Stomach (tissue), 9 donors: Measurements from ENCODE around the gene GALNT2. TPM values are rescaled to one million over a fixed set of nuclear protein-coding genes. Genes with fewer than 3 reads are reported as not detected.

Experiments used
- DNase-seq, 2 donors: peaks; one replicate each; pipeline versions ENCODE4 v3.0.0 to v3.0.0-alpha.2; 2013 to 2019
- H3K27ac ChIP-seq, 5 donors: fragments of 200-600 bp in 4 of 5; sonication (generic) in 4 of 5; one replicate each; pipeline ENCODE4 v1.5.1; 2013 to 2019; ENCODE audit warnings: mild to moderate bottlenecking in 1 of 5, moderate library complexity in 1 of 5
- H3K27me3 ChIP-seq, 3 donors: fragments of 200-600 bp; sonication (generic); one replicate each; pipeline ENCODE4 v1.5.1; 2017 to 2019; ENCODE audit warnings: mixed run types in 1 of 3
- H3K36me3 ChIP-seq, 4 donors: fragments of 200-600 bp; sonication (generic); 1 replicate in 3 of 4; 2 replicates in 1 of 4; pipeline ENCODE4 v1.5.1; 2016 to 2019
- H3K4me1 ChIP-seq, 4 donors: fragments of 200-600 bp; sonication (generic); one replicate each; pipeline ENCODE4 v1.5.1; 2016 to 2019
- H3K4me3 ChIP-seq, 4 donors: fragments of 200-600 bp; sonication (generic) in 3 of 4; one replicate each; pipeline ENCODE4 v1.5.1; 2016 to 2019; ENCODE audit warnings: mild to moderate bottlenecking in 1 of 4
- H3K9me3 ChIP-seq, 4 donors: fragments of 200-600 bp; sonication (generic); one replicate each; pipeline ENCODE4 v1.5.1; 2016 to 2019
- EP300 ChIP-seq: sonication (generic); formaldehyde crosslinking; IDR thresholded peaks from one replicate; pipeline ENCODE4 v1.6.1; 2017; ENCODE audit warnings: antibody characterized with exemption
- POLR2A ChIP-seq, 4 donors: fragments of 450-650 bp; IDR thresholded peaks; one replicate each; pipeline ENCODE4 v1.6.1; 2016; ENCODE audit warnings: antibody characterized with exemption in 4 of 4, control low read depth in 2 of 4, mild to moderate bottlenecking in 1 of 4, moderate library complexity in 1 of 4
- POLR2AphosphoS5 ChIP-seq, 3 donors: sonication (generic); formaldehyde crosslinking; IDR thresholded peaks; one replicate each; pipeline ENCODE4 v1.6.1; 2016; ENCODE audit warnings: antibody characterized with exemption in 3 of 3
- WGBS, 5 donors: extraction: QIAGEN DNeasy Blood & Tissue Kit in 3 of 5; methylation state at CpG; one replicate each; pipeline versions ENCODE4 v1.1.5 to v1.1.7; 2013 to 2018; 5-methylcytosine and 5-hydroxymethylcytosine counted together
- intact Hi-C: fragments of 100-400 bp; cut with DNase I; formaldehyde crosslinking; loops from one replicate; pipeline ENCODE4 v1.15.1; 2023; ENCODE audit warnings: low total_unique reads
- polyA plus RNA-seq, 3 donors: library from polyadenylated mRNA; stranded (reverse); fragments of 200-250 nt; gene quantifications; one replicate each; pipeline ENCODE4 v1.2.3, GENCODE V29; 2013
- total RNA-seq, 5 donors: library from RNA; depleted of rRNA; stranded (reverse); fragments of >200 nt; gene quantifications; one replicate each; pipeline versions ENCODE4 v1.1.0 to v1.2.3, GENCODE V29; 2014 to 2016
- TF ChIP-seq, protein P1 (sequence below), 7 experiments: fragments of 450-650 bp in 4 of 7; fragments of 200-600 bp in 3 of 7; sonication (generic) in 3 of 7; IDR thresholded peaks; one replicate each; pipeline ENCODE4 v1.5.1; 2016 to 2019; ENCODE audit warnings: antibody characterized with exemption in 7 of 7, control low read depth in 2 of 7, mild to moderate bottlenecking in 1 of 7
- donor health status: healthy with polysubstance abuse.
- donor health status: Bipolar disorder and iron deficiency.
- donor health status: healthy.

The GALNT2 gene
- total and polyA plus RNA-seq, 8 donors = 5.5 to 101 (median 43.1) TPM

DNA sequence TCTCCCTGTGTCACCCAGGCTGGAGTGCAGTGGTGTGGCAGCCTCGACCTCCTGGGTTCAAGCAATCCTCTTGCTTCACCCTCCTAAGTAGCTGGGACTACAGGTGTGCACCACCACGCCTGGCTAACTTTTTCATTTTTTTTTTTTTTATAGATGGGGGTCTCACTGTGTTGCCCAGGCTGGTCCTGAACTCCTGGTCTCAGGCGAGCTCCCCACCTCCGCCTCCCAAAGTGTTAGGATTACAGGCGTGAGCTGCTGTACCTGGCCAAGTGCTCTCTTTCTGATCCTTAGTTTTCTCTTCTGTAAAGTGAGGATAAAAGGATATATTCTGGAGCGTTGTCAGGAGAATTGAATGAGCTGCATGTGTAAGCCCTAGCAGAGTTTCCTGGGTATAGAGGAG, 68.7 kb downstream of the GALNT2 start:
- TF ChIP-seq, protein P1, sequence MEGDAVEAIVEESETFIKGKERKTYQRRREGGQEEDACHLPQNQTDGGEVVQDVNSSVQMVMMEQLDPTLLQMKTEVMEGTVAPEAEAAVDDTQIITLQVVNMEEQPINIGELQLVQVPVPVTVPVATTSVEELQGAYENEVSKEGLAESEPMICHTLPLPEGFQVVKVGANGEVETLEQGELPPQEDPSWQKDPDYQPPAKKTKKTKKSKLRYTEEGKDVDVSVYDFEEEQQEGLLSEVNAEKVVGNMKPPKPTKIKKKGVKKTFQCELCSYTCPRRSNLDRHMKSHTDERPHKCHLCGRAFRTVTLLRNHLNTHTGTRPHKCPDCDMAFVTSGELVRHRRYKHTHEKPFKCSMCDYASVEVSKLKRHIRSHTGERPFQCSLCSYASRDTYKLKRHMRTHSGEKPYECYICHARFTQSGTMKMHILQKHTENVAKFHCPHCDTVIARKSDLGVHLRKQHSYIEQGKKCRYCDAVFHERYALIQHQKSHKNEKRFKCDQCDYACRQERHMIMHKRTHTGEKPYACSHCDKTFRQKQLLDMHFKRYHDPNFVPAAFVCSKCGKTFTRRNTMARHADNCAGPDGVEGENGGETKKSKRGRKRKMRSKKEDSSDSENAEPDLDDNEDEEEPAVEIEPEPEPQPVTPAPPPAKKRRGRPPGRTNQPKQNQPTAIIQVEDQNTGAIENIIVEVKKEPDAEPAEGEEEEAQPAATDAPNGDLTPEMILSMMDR (IDR thresholded peaks at IDR 0.05) = no peak
- TF ChIP-seq EP300 (no peak), POLR2A (IDR thresholded peaks at IDR 0.05) (no peak), POLR2AphosphoS5 (IDR thresholded peaks at IDR 0.05) (no peak)
- no peaks in the 10 kb centered on the region for H3K27me3 ChIP-seq
- peaks cover 21 to 76% (median 38%) of the 10 kb centered on the region in 4 donors for H3K4me1 ChIP-seq
- no peak for DNase-seq
- peaks cover 0 to 5% (median 0%) of the 10 kb centered on the region in 4 donors for H3K36me3 ChIP-seq
- 90 to 96% (median 95%) methylated on average over 6 of the region's 6 CpGs for WGBS, 5 donors
- no peaks in the 10 kb centered on the region for H3K9me3 ChIP-seq
- intact Hi-C loops = no loop called here
- no peak overlapping the region for H3K4me3 ChIP-seq
- no peak overlapping the region for H3K27ac ChIP-seq

DNA sequence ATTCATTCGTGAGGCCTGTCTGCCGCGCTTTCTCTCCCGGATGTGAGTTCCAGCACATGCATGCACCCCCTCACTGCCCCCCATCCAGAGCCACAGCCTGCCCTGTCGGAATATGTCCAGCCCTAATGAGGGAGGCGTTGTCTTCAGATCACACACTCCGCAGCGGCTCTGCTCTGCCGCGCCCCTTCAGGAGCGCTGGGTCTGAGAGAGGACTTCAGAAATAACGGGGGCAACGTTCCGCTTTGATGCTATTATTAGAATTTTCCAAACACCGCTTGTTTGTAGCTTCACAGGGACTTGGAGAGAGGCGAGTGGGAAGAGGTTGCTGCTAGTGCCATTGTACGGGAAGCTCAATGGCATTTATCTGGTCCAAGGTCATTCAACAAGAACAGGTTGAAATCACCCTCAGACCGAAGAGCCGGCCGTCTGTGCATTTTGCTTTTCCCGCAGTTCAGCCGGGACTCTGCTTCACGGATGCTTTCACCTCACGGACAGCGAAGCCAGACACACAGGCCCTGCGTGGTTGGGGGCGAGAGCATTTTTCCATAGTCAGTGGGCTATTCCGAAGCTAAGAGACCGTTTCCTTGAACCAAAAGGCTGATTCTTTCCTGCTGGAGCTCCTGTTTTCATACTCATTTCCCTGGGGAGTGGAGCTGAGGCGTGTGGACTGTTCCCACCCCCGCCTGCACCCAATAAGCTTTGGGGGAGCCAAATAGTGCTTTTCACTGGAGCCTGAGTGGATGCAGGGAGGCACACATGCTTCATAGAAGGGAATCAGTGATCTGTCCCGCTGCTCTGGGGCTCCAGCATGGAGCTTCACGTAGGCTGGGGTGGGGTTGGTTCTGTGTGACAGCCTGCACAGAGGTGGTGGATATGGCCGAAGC, 69.7 kb downstream of the GALNT2 start:
- DNase-seq = no peak
- H3K4me1 ChIP-seq = peaks cover 21 to 76% (median 40%) of the 10 kb centered on the region in 4 donors
- peak overlapping the region in 1 of 5 donors; percentile 27 for H3K27ac ChIP-seq
- no peaks in the 10 kb centered on the region for H3K27me3 ChIP-seq
- no peaks in the 10 kb centered on the region for H3K9me3 ChIP-seq
- TF ChIP-seq POLR2A (IDR thresholded peaks at IDR 0.05) (no peak), EP300 (no peak), POLR2AphosphoS5 (IDR thresholded peaks at IDR 0.05) (no peak)
- TF ChIP-seq, protein P1 (IDR thresholded peaks at IDR 0.05) = no peak
- peaks cover 0 to 5% (median 0%) of the 10 kb centered on the region in 4 donors for H3K36me3 ChIP-seq
- 79 to 83% (median 82%) methylated on average over 34 of the region's 34 CpGs for WGBS, 5 donors
- peak overlapping the region in 1 of 4 donors; percentile 7 for H3K4me3 ChIP-seq
- intact Hi-C loops = no loop called here

DNA sequence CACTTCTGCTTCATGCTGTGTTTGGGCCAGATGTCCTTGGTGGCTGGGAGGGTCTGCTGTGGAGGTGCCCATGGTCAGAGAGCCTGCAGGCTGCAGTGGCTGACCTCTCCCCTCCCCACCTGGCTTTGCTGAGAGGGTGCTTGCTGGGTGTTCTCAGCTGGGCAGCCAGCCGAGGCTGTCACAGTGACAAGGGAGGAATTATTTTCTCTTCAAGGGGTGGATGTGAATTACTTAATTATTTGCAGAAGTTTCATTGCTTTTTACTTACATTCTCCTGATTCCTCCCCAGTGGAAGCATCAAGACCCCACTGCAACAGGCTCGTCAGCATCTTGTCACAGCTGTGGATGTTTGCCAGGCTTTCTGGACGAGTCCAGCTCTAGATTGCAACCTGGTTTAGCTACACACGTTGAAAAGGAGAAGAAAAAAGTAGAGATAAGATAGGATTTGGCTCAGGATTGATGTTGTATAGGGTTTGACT, 70.3 kb downstream of the GALNT2 start:
- TF ChIP-seq POLR2AphosphoS5 (IDR thresholded peaks at IDR 0.05) = no peak
- TF ChIP-seq EP300 = no peak
- TF ChIP-seq, protein P1 (IDR thresholded peaks at IDR 0.05) = no peak
- TF ChIP-seq POLR2A (IDR thresholded peaks at IDR 0.05) = no peak
- Histone ChIP-seq H3K27me3 (no peaks in the 10 kb centered on the region), H3K9me3 (no peaks in the 10 kb centered on the region), H3K36me3 (peaks cover 0 to 5% (median 0%) of the 10 kb centered on the region in 4 donors), H3K4me3 (no peak overlapping the region), H3K4me1 (peaks cover 21 to 75% (median 40%) of the 10 kb centered on the region in 4 donors), H3K27ac (peak overlapping the region in 1 of 5 donors; percentile 27)
- no peak for DNase-seq
- 27 to 44% (median 32%) methylated on average over 4 of the region's 4 CpGs for WGBS, 5 donors
- intact Hi-C loops = no loop called here

DNA sequence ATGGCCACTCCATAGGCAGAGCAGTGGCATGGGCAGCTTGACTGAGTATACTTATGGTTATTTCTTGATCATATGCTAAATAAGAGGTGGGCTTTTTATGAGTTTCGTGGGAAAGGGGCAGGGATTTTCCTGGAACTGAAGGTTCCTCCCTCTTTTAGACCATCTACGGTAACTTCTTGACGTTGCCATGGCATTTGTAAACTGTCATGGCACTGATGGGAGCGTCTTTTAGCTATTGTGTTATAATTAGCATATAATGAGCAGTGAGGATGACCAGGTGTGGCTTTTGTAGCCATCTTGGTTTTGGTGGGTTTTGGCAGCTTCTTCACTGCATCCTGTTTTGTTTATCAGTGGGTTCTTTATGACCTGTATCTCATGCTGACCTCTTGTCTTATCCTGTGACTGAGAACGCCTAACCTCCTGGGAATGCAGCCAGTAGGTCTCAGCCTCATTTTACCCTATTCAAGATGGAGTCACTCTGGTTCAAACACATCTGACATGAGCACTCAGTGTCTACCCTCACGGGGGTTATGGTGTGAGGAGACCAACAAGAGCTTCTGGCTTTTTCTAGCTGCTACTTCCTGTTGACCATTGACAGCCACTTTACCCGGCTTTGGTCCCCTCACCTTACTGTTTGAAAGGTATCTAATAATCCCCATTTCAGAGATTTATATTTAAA, 71.7 kb downstream of the GALNT2 start:
- no peak for TF ChIP-seq POLR2AphosphoS5 (IDR thresholded peaks at IDR 0.05)
- no peak for TF ChIP-seq POLR2A (IDR thresholded peaks at IDR 0.05)
- TF ChIP-seq EP300 = no peak
- TF ChIP-seq, protein P1 (IDR thresholded peaks at IDR 0.05) = no peak
- no peak for DNase-seq
- Histone ChIP-seq H3K4me1 (peaks cover 16 to 75% (median 39%) of the 10 kb centered on the region in 4 donors), H3K27ac (no peak overlapping the region), H3K27me3 (no peaks in the 10 kb centered on the region), H3K9me3 (no peaks in the 10 kb centered on the region), H3K36me3 (peaks cover 0 to 5% (median 0%) of the 10 kb centered on the region in 4 donors), H3K4me3 (no peak overlapping the region)
- intact Hi-C loops = no loop called here
- WGBS, 5 donors = 85 to 95% (median 92%) methylated on average over 7 of the region's 7 CpGs
